Neutrophil (primary cell): ENCODE results near the gene TTYH3.

ENCODE experiments used
- H3K27ac ChIP-seq: fragments of 200-600 bp; sonication (generic); 2 replicates; pipeline ENCODE4 v1.5.1; 2016; ENCODE audit warnings: mild to moderate bottlenecking, moderate library complexity
- H3K27me3 ChIP-seq: fragments of 200-600 bp; sonication (generic); 2 replicates; pipeline ENCODE4 v1.6.0; 2016; ENCODE audit warnings: mild to moderate bottlenecking
- H3K36me3 ChIP-seq: fragments of 200-600 bp; sonication (generic); 2 replicates; pipeline ENCODE4 v1.5.1; 2017
- H3K4me1 ChIP-seq, 2 experiments: fragments of 200-600 bp in 1 of 2; sonication (generic) in 1 of 2; 1 replicate in 1 of 2; 2 replicates in 1 of 2; pipeline versions ENCODE4 v1.5.1 to v1.6.1; 2013 to 2016; ENCODE audit warnings: low read depth in 1 of 2, low read length in 1 of 2, mild to moderate bottlenecking in 1 of 2, moderate library complexity in 1 of 2; ENCODE audit not compliant: control insufficient read depth in 1 of 2, insufficient read depth in 1 of 2
- H3K4me3 ChIP-seq, 2 experiments: fragments of 200-600 bp in 1 of 2; sonication (generic) in 1 of 2; 1 replicate in 1 of 2; 2 replicates in 1 of 2; pipeline ENCODE4 v1.5.1; 2013 to 2016; ENCODE audit warnings: low read depth in 1 of 2, low read length in 1 of 2, mild to moderate bottlenecking in 1 of 2, moderate library complexity in 1 of 2
- H3K9me3 ChIP-seq: fragments of 200-600 bp; sonication (generic); 2 replicates; pipeline ENCODE4 v1.5.1; 2016
- TF ChIP-seq, protein P1 (sequence below): fragments of 200-600 bp; sonication (generic); IDR thresholded peaks from 2 replicates; pipeline ENCODE4 v1.5.1; 2016; ENCODE audit warnings: antibody characterized with exemption

Gene TTYH3

DNA sequence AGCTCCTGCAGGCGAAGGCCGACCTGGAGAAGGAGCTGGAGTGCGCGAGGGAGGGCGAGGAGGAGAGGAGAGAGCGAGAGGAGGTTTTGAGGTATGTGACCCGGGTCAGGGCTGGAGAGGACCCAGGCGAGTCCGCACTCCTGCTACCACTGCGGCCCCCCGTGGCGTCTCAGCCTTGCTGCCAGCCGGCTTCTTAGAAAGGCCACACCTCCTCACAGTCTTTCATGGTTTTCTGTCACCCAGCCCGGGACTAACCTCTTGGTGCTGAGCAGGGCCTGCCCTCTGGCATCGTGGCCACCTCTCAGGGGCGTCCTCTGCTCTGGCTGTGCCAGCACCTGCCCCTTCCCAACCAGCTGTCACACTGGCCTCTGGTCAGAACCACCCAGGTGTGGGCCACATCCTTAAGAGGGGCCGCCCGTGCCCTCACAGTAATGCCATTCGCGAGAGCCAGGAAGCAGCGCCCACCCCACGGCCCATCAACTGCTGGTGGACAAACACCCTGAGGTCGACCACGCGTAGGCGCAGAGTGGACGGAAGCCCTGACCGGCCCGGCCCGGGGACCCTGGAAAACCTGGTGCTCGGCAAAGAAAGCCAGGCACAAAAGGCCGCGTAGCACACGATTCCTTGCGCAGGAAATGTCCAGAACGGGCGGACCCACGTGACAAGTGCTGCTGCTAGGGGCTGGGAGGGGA, 38.6 kb upstream of the TTYH3 start:
- no peaks in the 10 kb centered on the region for H3K27me3 ChIP-seq
- peaks cover 66% of the 10 kb centered on the region for H3K36me3 ChIP-seq
- TF ChIP-seq, protein P1, sequence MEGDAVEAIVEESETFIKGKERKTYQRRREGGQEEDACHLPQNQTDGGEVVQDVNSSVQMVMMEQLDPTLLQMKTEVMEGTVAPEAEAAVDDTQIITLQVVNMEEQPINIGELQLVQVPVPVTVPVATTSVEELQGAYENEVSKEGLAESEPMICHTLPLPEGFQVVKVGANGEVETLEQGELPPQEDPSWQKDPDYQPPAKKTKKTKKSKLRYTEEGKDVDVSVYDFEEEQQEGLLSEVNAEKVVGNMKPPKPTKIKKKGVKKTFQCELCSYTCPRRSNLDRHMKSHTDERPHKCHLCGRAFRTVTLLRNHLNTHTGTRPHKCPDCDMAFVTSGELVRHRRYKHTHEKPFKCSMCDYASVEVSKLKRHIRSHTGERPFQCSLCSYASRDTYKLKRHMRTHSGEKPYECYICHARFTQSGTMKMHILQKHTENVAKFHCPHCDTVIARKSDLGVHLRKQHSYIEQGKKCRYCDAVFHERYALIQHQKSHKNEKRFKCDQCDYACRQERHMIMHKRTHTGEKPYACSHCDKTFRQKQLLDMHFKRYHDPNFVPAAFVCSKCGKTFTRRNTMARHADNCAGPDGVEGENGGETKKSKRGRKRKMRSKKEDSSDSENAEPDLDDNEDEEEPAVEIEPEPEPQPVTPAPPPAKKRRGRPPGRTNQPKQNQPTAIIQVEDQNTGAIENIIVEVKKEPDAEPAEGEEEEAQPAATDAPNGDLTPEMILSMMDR = no peak
- H3K4me3 ChIP-seq = no peak overlapping the region
- no peak overlapping the region for H3K27ac ChIP-seq
- no peaks in the 10 kb centered on the region for H3K4me1 ChIP-seq
- H3K9me3 ChIP-seq = no peaks in the 10 kb centered on the region

DNA sequence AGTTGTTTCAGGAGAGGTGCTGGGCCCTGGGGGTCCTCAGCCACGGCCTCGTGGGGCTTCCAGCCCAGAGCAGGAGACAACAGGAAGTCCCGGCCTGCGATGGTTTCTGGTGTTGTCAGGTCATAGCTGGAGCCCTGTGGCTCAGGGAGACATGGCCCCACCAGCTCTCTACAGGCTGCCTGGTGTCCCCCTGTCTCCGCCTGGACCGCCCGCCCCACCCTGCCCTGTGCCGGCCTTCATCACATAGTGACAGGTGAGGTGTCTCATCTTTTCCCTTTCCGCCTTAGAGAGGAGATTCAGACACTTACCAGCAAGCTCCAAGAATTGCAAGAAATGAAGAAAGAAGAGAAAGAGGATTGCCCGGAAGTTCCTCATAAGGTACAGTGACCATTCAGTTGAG, 37.2 kb upstream of the TTYH3 start:
- Histone ChIP-seq H3K27me3 (no peaks in the 10 kb centered on the region), H3K36me3 (peaks cover 80% of the 10 kb centered on the region), H3K4me1 (no peaks in the 10 kb centered on the region), H3K27ac (no peak overlapping the region), H3K9me3 (no peaks in the 10 kb centered on the region), H3K4me3 (no peak overlapping the region)
- TF ChIP-seq, protein P1 = no peak

DNA sequence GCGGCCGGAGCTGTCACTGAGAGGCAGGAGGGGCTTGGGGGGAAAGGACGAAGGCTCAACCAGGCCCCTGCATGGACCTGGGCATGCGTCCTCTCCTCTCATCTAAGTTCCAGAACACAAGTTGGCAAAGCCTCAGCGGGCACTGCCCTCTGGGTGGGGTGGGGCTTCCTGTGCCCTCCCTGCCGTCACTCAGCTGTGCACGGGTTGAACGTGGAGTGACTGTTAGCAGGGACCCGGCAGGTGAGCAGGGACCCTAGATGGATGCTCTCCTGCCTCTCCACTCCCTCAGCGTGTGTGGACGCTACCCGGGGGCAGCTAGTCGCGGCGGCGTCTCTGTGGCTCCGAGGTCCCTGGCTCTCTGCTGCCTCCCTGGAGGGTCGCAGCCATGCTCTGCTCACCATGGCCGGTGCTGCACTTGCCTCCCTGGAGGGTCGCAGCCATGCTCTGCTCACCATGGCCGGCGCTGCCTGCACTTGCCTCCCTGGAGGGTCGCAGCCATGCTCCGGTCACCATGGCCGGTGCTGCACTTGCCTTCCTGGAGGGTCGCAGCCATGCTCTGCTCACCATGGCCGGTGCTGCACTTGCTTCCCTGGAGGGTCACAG, 36.4 kb upstream of the TTYH3 start:
- TF ChIP-seq, protein P1 = no peak
- Histone ChIP-seq H3K4me3 (no peak overlapping the region), H3K27ac (no peak overlapping the region), H3K4me1 (no peaks in the 10 kb centered on the region), H3K27me3 (no peaks in the 10 kb centered on the region), H3K9me3 (no peaks in the 10 kb centered on the region), H3K36me3 (peaks cover 78% of the 10 kb centered on the region)

DNA sequence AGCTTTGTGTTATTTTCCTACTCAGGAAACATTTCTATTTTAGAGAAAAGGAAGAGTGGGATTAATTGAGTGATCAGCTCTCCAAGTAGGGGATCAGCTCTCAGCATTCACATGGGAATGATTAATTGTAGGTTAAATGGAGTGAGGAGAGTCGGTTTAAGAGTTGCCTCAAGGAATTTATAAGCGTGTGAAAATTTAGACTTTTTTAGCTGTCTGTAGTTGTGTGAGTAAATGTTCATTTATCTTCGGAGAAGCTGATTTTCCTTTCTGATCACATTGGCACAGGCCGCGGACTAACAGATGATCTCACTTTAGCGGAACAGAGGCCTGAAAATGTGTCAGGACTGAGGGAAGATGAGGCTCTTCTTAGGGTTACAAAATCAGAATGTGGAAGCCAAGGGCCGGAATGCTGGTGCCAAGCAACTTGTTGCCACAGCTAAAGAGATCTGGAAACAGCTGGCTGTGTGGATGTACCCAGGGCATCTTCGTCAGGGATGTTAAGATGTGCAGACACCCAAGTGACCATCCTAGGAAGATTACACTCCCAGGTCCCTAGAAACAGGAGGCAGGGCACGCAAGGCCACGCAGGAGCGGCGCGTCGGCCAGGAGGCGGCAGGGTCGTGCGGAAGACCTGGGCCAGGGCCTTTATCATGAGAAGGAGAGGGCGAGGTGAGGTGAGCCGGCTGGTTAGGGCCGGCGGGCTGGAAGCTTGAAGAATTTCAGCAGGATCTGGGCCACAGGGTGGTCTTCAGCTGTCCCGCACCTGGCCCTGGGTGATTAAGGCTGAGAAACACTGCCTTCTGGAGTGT, 35.1 kb upstream of the TTYH3 start:
- Histone ChIP-seq H3K27ac (no peak overlapping the region), H3K36me3 (peaks cover 82% of the 10 kb centered on the region), H3K4me1 (no peaks in the 10 kb centered on the region), H3K9me3 (no peaks in the 10 kb centered on the region), H3K27me3 (no peaks in the 10 kb centered on the region), H3K4me3 (no peak overlapping the region)
- TF ChIP-seq, protein P1 = no peak

DNA sequence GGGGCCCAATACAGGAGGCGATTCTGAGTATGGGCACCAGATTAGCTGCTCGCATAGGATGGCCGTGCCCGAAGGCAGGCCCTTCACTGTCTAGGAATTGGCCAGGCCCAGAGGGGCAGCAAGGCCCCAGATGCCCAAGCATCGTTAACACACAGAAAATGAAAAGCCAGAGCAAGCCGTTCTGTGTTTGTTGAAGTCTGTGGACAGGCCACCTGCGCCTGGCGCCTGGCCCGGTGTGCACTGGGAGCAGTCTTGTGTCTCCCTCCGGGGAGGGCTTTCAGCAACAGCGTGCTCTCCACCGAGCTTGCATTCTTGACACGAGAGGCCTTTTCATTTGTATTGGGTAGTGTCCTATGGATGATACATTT, 34.5 kb upstream of the TTYH3 start:
- Histone ChIP-seq H3K9me3 (no peaks in the 10 kb centered on the region), H3K27ac (no peak overlapping the region), H3K27me3 (no peaks in the 10 kb centered on the region), H3K36me3 (peaks cover 81% of the 10 kb centered on the region), H3K4me3 (no peak overlapping the region), H3K4me1 (no peaks in the 10 kb centered on the region)
- TF ChIP-seq, protein P1 = no peak
